Tibial nerve (tissue), 4 donors: ENCODE measurements around the gene CD1D.

Source experiments
- CTCF ChIP-seq, 5 experiments: fragments of 200-600 bp in 3 of 5; fragments of 450-650 bp in 2 of 5; sonication (generic) in 3 of 5; IDR thresholded peaks; one replicate each; pipeline ENCODE4 v1.5.1; 2016 to 2019; ENCODE audit warnings: antibody characterized with exemption in 5 of 5, mild to moderate bottlenecking in 3 of 5, moderate library complexity in 2 of 5
- EP300 ChIP-seq, 2 donors: sonication (generic); formaldehyde crosslinking; IDR thresholded peaks; one replicate each; pipeline ENCODE4 v1.6.1; 2017; ENCODE audit warnings: antibody characterized with exemption in 2 of 2, mild to moderate bottlenecking in 1 of 2
- POLR2A ChIP-seq, 2 donors: fragments of 450-650 bp; IDR thresholded peaks; one replicate each; pipeline ENCODE4 v1.6.1; 2017; ENCODE audit warnings: antibody characterized with exemption in 2 of 2, mild to moderate bottlenecking in 2 of 2, moderate library complexity in 2 of 2

DNA sequence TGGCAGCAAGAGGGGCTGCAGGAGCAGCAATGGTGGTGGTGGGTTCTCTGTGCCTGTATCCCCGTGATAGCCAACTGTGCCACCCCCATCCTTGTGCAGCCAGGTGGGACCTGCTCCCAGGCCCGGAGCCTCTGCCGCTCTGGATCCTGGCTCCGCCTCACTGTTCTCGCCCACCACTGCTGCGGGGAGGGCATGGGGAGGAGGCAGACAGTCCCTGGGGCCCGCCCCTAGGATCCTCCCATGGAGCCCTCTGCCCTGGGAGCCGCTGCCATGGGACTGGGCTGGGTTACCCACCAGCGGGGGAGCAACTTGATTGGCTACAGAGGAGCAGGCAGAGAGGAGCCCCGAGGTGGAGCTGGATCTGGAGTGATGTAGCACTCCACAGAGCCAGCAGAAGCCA lies 31.6 kb downstream of the CD1D start:
- no peak for TF ChIP-seq CTCF (IDR thresholded peaks at IDR 0.05)
- no peak for TF ChIP-seq POLR2A (IDR thresholded peaks at IDR 0.05)
- no peak for TF ChIP-seq EP300 (IDR thresholded peaks at IDR 0.05)
